K562 (cell line): ENCODE measurements around the gene UROS. TPM values are rescaled to one million over a fixed set of nuclear protein-coding genes. Genes with fewer than 3 reads are reported as not detected.

ENCODE experiments used
- ATAC-seq: fragments of 200-7000 bp; cut with Tn5 transposase; 3 replicates; pipeline ENCODE4 v1.9.1; 2020; ENCODE audit warnings: moderate library complexity
- BruUV-seq: library from RNA; stranded (reverse); fragments of 400-500 nt; replicated peaks from 2 replicates; lab custom pipeline; 2021; lab: Mats Ljungman, UMichigan
- CTCF ChIA-PET: fragments of 300-600 bp; formaldehyde crosslinking; extraction: SDS; loops from one replicate; lab custom pipeline; 2021; ENCODE audit warnings: low intra/inter-chr PET ratio; lab: Yijun Ruan, JAX
- POLR2A ChIA-PET: fragments of 300-600, 350-650 bp; sonication (Branson Sonifier 250); formaldehyde crosslinking; extraction: SDS; loops from one replicate; lab custom pipeline; 2021; ENCODE audit warnings: antibody characterized with exemption, inconsistent platforms; lab: Yijun Ruan, JAX
- DNase-seq, 4 experiments: peaks; one replicate each; pipeline versions ENCODE4 v3.0.0 to v3.0.0-alpha.2; 2011 to 2018; ENCODE audit warnings: low spot score in 3 of 4, mixed read lengths in 3 of 4; ENCODE audit errors: extremely low read depth in 1 of 4
- FAIRE-seq: peaks from 2 replicates; lab custom pipeline; 2011; peaks lifted over from hg19 to GRCh38; lab: Jason Lieb, UNC
- H2AFZ ChIP-seq: 2 replicates; pipeline ENCODE4 v1.6.0; 2011; ENCODE audit warnings: low read depth, low read length, control low read depth, inconsistent platforms
- H3K27ac ChIP-seq: fragments of 200-600 bp; 3 replicates; pipeline ENCODE4 v1.8.0; 2011; ENCODE audit warnings: low read depth, mild to moderate bottlenecking, control low read depth, inconsistent platforms, low read length, moderate library complexity, mixed read lengths; ENCODE audit errors: extremely low read depth
- H3K27me3 ChIP-seq, 2 experiments: fragments of 300-600 bp in 1 of 2; 2 replicates in 1 of 2; 3 replicates in 1 of 2; pipeline versions ENCODE4 v1.6.0 to v1.8.0; 2011; ENCODE audit warnings: inconsistent platforms in 2 of 2, low read length in 2 of 2, mild to moderate bottlenecking in 1 of 2, mixed read lengths in 1 of 2, moderate library complexity in 1 of 2; ENCODE audit not compliant: control insufficient read depth in 2 of 2, insufficient read depth in 2 of 2
- H3K36me3 ChIP-seq: fragments of 300-600 bp; 3 replicates; pipeline ENCODE4 v1.8.0; 2011; ENCODE audit warnings: mild to moderate bottlenecking, low read length, inconsistent platforms; ENCODE audit not compliant: control insufficient read depth, insufficient read depth
- H3K4me1 ChIP-seq, 2 experiments: fragments of 200-600 bp in 1 of 2; replicated peaks in 1 of 2; 2 replicates in 1 of 2; 3 replicates in 1 of 2; pipeline versions ENCODE4 v1.5.1 to v1.8.0; 2011; ENCODE audit warnings: inconsistent platforms in 2 of 2, low read length in 2 of 2, mild to moderate bottlenecking in 1 of 2, mixed read lengths in 1 of 2, moderate library complexity in 1 of 2; ENCODE audit not compliant: control insufficient read depth in 2 of 2, insufficient read depth in 2 of 2
- H3K4me2 ChIP-seq: 2 replicates; pipeline ENCODE4 v1.6.1; 2011; ENCODE audit warnings: low read length, control low read depth, inconsistent platforms, mixed read lengths; ENCODE audit not compliant: insufficient read depth
- H3K4me3 ChIP-seq: fragments of 200-600 bp; sonication (generic), shearing (Covaris generic); 2 replicates; pipeline ENCODE4 v1.5.1; 2016; ENCODE audit warnings: control low read depth, inconsistent platforms
- H3K79me2 ChIP-seq: fragments of 200-600 bp; 3 replicates; pipeline ENCODE4 v1.8.0; 2011; ENCODE audit warnings: low read length, inconsistent platforms; ENCODE audit not compliant: control insufficient read depth, insufficient read depth
- H3K9ac ChIP-seq, 2 experiments: 2 replicates each; pipeline versions ENCODE4 v1.6.0 to v1.6.1; 2011; ENCODE audit warnings: low read depth in 2 of 2, low read length in 2 of 2, control low read depth in 1 of 2, inconsistent platforms in 1 of 2, mild to moderate bottlenecking in 1 of 2, mixed read lengths in 1 of 2; ENCODE audit not compliant: insufficient read depth in 1 of 2
- H3K9me1 ChIP-seq: one replicate; pipeline ENCODE4 v1.6.0; 2011; ENCODE audit warnings: inconsistent platforms, mild to moderate bottlenecking, low read length, moderate library complexity; ENCODE audit not compliant: control insufficient read depth, insufficient read depth
- H3K9me3 ChIP-seq: replicated peaks from 2 replicates; pipeline ENCODE4 v1.5.1; 2011; ENCODE audit warnings: low read depth, low read length, inconsistent platforms; ENCODE audit not compliant: control insufficient read depth, insufficient read depth
- H4K20me1 ChIP-seq: replicated peaks from 2 replicates; pipeline ENCODE4 v1.6.1; 2011; ENCODE audit warnings: low read length, inconsistent platforms, mixed read lengths; ENCODE audit not compliant: control insufficient read depth, insufficient read depth
- EP400 ChIP-seq: fragments of 450-650 bp; IDR thresholded peaks from 2 replicates; pipeline ENCODE4 v1.6.1; 2017; ENCODE audit warnings: antibody characterized with exemption, mild to moderate bottlenecking, moderate library complexity
- SIN3B ChIP-seq: fragments of 450-650 bp; IDR thresholded peaks from 2 replicates; pipeline ENCODE4 v1.6.1; 2017; ENCODE audit warnings: low read depth, mild to moderate bottlenecking, moderate library complexity
- TAF9B ChIP-seq: fragments of 450-650 bp; IDR thresholded peaks from 2 replicates; pipeline ENCODE4 v1.6.1; 2018; ENCODE audit warnings: mild to moderate bottlenecking; ENCODE audit not compliant: partially characterized antibody
- ZBTB11 ChIP-seq, 3 experiments: fragments of 200-800 bp in 1 of 3; fragments of 250-450 bp in 1 of 3; fragments of 450-650 bp in 1 of 3; sonication (Bioruptor Pico) in 1 of 3; sonication (Bioruptor generic) in 1 of 3; formaldehyde crosslinking in 1 of 3; IDR thresholded peaks; 2 replicates each; pipeline versions ENCODE4 v1.6.1 to v1.8.0; 2016 to 2022; ENCODE audit warnings: mild to moderate bottlenecking in 2 of 3, missing genetic modification characterization in 2 of 3, missing compliant biosample characterization in 1 of 3, moderate library complexity in 1 of 3
- ZSCAN32 ChIP-seq: fragments of 450-650 bp; formaldehyde crosslinking; IDR thresholded peaks from 2 replicates; pipeline ENCODE4 v1.4.0; 2020; ENCODE audit warnings: mild to moderate bottlenecking, moderate library complexity
- whole genome bisulfite sequencing: fragments of 100-300 bp; shearing (Covaris generic); methylation state at CpG from one replicate; pipeline ENCODE4 v1.1.6; 2016; ENCODE audit warnings: low coverage, mixed read lengths; ENCODE audit not compliant: insufficient coverage; ENCODE audit errors: missing lambda C conversion rate; 5-methylcytosine and 5-hydroxymethylcytosine counted together
- in situ Hi-C: fragments of 300-500 bp; cut with MboI; formaldehyde crosslinking; loops from 4 replicates; pipeline ENCODE4 v1.15.0; 2018; ENCODE audit warnings: inconsistent platforms, mixed read lengths
- intact Hi-C: fragments of 100-400 bp; cut with micrococcal nuclease; formaldehyde crosslinking; loops from 2 replicates; pipeline ENCODE4 v1.14.2; 2022
- polyA plus RNA-seq, 8 experiments: library from polyadenylated mRNA; depleted of rRNA in 4 of 8; stranded (reverse) in 5 of 8; unstranded in 3 of 8; fragments of >200 nt; fragmentation: Nextera tagmentation in 2 of 8; fragmentation: Illumina TruSeq in 1 of 8; extraction: Ambion mirVana in 2 of 8; extraction: Trizol in 1 of 8; gene quantifications; 2 replicates each; pipeline versions ENCODE4 v1.2.1 to v1.2.3, GENCODE V29; 2011 to 2014; ENCODE audit warnings: inconsistent platforms in 1 of 8, missing spikeins in 1 of 8
- total RNA-seq, 7 experiments: library from RNA; depleted of rRNA in 6 of 7; stranded (reverse); fragments of >200 nt in 6 of 7; fragmentation: Illumina TruSeq in 2 of 7; extraction: Trizol in 2 of 7; gene quantifications; 2 replicates each; pipeline versions ENCODE4 v1.2.1 to v1.2.3, GENCODE V29; 2011 to 2021; ENCODE audit warnings: low replicate concordance in 1 of 7

UROS gene
- total and polyA plus RNA-seq, 9 of the 15 experiments (the other 6 are each of a cell fraction or from before 2014, with no cell fraction given), result 6.4 to 39.1 (median 32.3) TPM

GRCh38 chr10:125850766-125851731 is 28.0 kb upstream of the UROS start:
- in situ Hi-C loops (no loop called here), intact Hi-C loops (no loop called here)
- WGBS, result 88% methylated on average over 2 of the region's 2 CpGs
- DNase-seq (no peak), ATAC-seq (no peak), FAIRE-seq (no peak)
- Histone ChIP-seq H4K20me1 (no peaks in the 10 kb centered on the region), H3K9me1 (no peaks in the 10 kb centered on the region), H3K27ac (no peak overlapping the region), H2AFZ (no peak overlapping the region), H3K4me1 (no peaks in the 10 kb centered on the region), H3K9ac (no peak overlapping the region), H3K9me3 (no peaks in the 10 kb centered on the region), H3K4me2 (no peak overlapping the region), H3K4me3 (no peak overlapping the region), H3K79me2 (no peaks in the 10 kb centered on the region), H3K36me3 (peaks cover 36% of the 10 kb centered on the region; the same call in 2 of the 3 replicates), H3K27me3 (no peaks in the 10 kb centered on the region)
- TF ChIP-seq EP400 (no peak), ZBTB11 (CRISPR knock-in tag; IDR thresholded peaks at IDR 0.05) (no peak), ZSCAN32 (CRISPR knock-in tag) (no peak), TAF9B (no peak), SIN3B (no peak)
- POLR2A ChIA-PET, result interaction anchor here (0.8 to 0.9 kb wide), 2 partner anchors 8 to 14 kb away, joined by 3 read pairs; no protein-coding TSS in a partner anchor
- no TSS peak for BruUV-seq
- CTCF ChIA-PET, result interaction anchor here (0.5 kb wide), 1 partner anchor 426 kb away, joined by 3 read pairs; no protein-coding TSS in a partner anchor
